Activated CD8-positive, alpha-beta memory T cell treated with anti-CD3 and anti-CD28 coated beads for 4 hours (primary cell): ENCODE data around the gene BEND3.
"Not testable (repeated sequence)": the region's sequence is repeated elsewhere in the genome, so short reads cannot be mapped to it uniquely, and the experiment has no call there.

Experiments
- DNase-seq, 2 donors: peaks; one replicate each; pipeline ENCODE4 v3.0.0-alpha.2; 2020; ENCODE audit warnings: low read depth in 2 of 2

BEND3 gene

DNA sequence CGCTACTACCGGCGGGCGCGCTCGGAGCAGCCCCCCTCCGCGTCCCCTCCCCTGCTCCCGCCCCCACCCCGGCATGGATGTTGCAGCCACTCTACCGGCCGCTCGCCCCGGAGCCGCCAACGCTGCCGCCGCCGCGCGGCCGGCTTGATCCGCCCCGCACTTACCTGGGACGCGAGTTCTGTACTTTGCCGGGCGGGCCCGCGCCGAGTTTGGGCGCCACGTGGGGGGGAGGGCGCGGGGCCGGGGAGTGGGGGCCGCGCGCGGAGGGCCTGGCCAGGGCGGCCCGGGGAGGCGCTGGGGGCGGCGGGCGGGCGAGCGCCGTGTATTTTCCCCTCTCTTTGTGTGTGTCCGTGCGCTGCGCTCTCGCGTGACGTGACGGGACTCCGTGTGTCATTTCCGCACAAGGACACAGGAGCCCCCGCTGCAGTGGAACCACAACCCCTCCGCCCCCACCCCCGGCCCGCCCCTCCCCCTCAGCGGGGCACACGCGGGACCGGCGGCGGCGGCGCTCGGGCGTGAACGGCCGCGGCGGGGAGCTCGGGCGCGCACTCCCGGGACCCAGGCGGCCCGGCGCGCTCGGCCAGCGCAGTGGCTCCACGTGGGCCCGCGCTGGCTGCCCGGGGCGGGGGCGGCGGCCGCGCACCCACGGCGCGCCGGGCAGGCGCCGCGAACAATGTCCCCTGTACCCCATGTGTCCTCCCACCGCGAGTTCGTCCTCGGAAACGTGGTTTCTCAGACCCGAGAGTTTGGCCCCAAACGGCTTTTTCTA is at the start of gene BEND3:
TSS of gene BEND3 (minus strand) at position 590 of the 769 bp plus-strand sequence. CDS start 16,230 bp downstream, outside the sequence.
- peak; percentile 42 to 56 for DNase-seq

DNA sequence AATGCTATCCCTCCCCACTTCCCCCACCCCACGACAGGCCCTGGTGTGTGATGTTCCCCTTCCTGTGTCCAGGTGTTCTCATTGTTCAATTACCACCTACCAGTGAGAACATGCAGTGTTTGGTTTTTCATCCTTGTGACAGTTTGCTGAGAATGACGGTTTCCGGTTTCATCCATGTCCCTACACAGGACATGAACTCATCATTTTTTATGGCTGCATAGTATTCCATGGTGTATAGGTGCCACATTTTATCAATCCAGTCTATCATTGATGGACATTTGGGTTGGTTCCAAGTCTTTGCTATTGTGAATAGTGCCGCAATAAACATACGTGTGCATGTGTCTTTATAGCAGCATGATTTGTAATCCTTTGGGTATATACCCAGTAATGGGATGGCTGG is 49.0 kb upstream of the BEND3 start:
- DNase-seq, result not testable (repeated sequence)

DNA sequence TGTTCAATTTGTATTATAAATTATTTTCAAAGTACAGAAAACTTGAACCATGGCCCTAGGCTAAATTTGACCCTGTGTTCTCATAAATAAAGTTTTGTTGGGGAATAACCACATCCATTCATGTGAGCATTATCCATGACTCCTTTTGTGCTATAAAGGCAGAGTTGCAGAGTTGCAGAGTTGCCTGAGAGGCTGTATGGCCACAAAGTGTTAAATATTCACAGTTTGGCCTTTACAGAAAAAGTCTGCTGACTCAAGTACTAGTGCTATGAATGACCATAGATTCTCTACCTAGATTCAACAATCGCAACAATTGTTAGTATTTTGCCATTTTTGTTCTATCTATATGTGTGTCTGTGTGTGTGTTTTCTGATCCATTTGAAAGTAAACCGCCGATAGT is 46.2 kb upstream of the BEND3 start:
- DNase-seq, result no peak

DNA sequence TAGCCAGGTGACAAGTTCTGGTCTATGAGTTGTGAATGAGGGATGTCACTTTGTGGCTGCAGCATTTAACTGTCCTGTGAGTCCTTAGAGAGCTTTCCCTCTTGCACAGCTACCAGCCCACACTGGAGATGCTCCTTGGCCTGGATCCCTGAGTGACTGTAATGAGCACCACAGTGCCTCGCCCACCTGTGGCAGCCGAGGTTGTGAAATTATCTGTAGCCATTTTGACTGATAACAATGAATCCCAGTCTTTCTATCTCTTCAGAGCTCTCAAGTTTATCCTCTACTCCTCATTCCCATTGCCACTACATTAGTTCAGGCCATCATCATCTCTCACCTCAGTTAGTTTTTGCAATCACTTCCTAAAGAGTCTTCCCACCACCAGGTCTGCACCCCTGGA is 41.3 kb upstream of the BEND3 start:
- no peak for DNase-seq

DNA sequence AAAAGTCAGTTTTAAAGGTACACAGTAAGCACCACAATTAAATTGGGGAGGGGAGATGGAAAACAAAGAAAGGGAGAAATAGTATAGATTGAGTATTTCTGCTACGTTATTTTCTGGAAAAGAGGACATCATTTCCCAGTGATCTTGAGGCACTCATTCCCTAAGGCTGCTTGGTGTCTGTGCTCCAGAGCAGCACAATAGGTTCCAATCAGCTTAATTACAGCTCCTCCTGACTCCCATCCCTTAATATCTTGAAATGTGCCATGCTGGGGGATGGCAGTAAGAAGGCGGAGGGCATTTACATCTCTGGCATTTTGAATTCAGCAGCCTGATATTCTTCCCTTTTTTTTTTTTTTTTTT is 39.5 kb upstream of the BEND3 start:
- DNase-seq, result no peak

DNA sequence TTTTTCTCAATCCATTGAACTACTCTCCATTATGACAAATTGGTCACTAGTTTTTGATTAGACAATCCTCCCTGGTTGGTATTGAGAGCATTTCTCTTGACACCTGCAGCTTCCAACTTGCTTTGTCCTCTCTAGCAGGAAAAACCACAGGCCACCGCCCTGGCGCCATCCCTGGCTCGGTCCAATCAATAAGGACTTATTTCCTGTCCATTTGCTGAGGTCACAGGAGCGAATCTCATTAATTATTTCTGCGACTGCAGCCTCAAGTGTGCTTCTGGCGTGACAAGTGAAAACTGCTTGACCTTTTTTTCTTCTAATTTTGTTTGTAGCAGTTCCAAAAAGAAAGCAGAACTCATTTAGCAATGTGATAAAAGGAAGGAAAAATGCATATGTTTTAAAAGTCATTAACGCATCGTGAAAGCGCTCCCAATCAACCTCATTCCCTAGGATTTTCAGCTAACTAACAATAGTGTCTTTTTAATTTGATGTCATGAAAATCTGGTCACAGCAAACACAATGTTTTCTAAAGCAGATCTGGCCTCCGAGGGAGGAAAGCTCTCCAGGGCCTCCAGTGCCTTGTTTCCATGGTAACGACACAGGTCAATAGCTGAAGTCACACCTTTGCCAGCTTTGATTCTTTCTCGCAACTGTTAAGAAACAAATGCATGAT is 39.0 kb upstream of the BEND3 start:
- DNase-seq, result no peak

DNA sequence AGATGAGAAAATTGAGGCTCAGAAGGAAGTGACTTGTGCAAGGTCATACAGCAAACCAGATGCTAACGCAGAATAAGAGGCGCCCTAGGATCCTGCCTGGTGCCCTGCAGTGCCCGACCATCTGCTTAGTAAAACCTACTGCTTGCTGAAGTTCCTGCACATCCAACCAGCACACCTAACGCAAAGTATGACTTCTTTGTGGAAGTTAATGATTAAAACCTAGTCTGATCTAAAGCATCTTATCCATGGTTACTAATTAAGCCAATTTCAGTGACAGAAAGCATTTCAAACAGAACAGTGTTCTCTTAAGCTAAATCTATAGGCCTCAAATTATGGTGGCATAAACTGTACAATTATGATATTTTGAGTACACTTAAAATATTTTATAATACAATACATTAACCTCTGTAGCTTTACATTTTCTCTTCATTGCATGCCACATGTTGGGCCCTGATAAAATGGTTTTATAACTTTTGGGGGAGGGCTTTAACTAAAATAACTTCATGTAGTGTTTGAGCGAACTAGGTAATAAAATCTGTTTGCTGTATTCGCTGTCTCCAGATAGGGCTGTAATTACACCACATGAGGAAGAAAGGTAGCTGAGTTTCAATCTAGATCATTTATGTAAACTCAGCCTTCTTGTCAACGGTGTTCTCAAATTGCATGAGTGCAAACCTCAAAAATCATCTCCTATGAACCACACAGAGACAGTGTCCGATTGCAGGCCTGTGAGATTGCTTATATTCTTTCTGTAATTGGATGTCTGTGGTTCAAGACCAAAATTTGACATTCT is 37.5 kb upstream of the BEND3 start:
- DNase-seq, result no peak

DNA sequence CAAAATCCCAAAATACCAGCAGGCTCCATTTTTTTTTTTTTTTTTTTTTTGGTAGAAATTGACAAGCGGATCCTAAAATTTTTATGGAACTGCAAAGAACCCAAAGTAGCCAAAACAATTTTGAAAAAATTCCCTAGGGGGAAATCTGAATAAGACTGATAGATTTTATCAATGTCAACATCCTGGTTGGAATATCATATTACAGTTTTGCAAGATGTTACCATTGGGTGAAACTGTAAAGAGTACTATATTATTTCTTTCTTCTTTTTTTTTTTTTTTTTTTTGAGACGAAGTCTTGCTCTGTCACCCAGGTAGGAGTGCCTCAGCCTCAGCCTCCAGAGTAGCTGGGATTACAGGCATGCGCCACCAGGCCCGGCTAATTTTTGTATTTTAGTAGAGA is 29.4 kb upstream of the BEND3 start:
- DNase-seq, result no peak

DNA sequence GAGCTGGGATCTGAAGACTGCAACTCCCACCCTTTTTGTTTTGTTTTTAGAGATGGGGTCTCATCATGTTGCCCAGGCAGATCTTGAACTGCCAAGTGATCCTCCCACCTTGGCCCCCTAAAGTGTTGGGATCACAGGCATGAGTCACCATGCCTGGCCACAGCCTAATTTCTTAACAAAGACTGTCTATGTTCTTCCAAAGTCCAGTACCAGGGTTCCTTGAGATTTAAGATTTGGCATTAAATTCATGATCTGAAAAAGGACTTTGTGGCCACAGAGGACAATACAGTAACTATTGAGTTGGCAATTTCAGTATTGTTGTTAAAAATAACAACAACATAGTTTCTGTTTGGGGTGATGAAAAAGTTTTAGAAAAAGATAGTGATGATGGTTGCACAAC is 28.7 kb upstream of the BEND3 start:
- DNase-seq, result no peak

DNA sequence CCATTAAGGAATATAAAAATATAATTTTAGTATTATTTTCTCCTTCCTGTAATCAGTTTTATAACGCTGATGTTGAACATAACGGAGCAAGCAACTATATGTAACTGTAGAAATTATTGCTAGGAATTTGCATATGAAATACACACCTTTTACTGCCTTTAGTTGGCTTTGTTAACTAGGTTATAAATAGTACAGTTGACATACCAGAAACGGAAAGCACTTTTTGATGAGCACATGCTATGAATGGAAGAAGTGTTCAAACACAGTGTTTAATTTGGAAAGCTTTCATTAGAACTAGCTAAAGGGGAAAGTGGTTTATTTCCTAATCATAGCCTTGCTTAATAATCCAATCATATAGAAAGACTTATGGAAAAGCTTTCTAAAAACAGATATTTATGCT is 25.3 kb upstream of the BEND3 start:
- no peak for DNase-seq

DNA sequence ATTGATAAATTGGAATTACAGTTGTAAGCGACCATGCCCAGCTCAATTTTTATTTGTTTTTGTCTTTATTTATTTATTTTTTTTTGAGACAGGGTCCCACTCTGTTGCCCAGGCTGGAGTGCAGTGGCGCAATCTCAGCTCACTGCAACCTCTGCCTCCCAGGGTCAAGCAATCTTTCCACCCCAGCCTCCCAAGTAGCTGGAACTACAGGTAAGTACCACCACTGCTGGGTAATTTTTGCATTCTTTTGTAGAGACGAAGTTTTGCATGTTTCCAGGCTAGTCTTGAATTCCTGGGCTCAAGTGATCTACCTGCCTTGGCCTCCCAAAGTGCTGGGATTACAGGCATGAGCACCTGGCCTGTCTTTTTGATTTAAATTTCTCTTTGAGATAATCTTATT is 21.0 kb upstream of the BEND3 start:
- not testable (repeated sequence) for DNase-seq

DNA sequence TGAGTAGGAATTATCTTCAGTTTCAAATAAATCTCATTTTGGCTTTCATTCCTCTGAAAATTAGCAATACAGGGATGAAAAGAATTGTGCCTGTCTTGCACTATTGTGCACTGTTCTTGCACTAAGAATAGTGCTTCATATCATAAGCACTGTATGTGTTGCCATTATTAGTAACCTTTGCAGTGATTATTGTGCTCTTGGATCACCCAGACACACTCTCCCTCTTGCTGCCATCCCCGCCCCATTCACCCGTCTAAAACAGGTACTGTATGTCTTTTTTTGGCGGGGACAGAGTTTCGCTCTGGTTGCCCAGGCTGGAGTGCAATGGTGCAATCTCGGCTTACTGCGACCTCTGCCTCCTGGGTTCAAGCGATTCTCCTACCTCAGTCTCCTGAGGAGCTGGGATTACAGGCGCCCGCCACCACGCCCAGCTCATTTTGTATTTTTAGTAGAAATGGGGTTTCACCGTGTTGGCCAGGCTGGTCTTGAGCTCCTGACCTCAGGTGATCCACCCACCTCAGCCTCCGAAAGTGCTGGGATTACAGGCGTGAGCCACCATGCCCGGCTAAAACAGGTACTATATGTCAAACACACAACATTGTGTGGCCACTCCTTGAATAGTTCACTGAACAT is 19.8 kb upstream of the BEND3 start:
- DNase-seq, result not testable (repeated sequence)

DNA sequence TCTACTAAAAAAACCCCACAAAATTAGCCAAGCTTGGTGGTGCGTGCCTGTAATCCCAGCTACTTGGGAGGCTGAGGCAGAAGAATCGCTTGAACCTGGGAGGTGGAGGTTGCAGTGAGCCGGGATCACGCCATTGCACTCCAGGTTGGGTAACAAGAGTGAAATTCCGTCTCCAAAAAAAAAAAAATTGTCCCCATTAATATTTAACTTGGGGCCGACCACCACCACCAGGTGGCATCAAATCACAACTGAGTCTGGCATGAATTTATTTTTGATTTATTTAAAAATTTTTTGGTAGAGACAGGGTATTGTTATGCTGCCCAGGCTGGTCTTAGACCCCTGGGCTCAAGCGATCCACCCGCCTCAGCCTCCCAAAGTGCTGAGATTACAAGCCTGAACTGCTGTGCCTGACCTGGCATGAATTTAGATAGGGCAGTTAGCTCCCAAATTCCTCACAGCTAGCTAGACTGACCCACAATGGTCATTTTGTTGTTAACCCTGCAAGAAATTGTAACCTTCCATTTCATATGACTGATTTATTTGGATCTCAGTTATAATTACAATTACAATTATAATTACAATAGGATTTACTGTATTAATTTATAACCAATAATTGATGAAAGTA is 17.1 kb upstream of the BEND3 start:
- DNase-seq, result no peak

DNA sequence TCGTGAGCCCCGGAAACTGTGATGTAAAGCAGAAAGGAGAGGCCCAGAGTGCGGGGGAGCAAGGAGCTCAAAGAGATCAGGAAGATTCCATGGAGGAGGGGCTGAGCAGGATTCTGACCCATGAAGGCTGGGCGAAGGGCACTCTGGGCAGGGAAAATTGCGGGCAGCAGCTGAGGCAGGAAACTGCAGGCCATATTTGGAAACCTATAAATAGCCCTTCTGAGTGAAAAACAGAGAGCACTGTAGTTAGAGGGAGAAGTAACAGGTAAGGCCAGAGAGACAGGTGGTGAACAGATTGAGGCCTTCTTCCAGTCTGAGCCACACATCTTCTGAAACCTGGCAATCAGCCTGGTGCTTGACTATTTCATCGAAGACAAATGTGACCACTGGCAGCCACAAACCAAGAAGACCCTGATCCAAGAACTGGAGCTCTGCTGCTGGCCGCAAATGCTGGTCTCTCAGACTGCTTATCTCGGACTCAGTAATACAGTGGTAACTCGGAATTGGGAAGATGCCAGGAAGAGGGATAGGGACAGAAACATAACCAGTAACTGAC is 14.1 kb upstream of the BEND3 start:
- no peak for DNase-seq

DNA sequence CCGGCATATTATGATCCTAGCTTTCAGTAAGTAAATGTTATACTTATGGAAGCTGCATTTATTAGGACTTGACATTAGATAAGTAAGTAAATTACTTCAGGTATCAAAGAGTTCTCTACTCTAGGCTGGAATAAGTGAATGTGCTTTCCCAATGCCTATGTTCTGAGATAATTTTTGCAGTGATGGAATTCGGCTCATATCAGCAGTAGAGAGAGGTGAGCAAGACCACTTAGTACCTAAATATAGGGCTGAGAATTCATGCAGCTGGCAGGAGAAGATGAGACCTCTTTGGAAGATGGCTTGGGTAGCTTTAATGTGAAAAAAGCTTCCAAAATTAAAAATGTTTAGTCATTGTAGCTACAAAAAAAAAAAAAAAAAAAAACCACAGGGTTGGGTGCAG is 13.3 kb upstream of the BEND3 start:
- DNase-seq, result no peak

DNA sequence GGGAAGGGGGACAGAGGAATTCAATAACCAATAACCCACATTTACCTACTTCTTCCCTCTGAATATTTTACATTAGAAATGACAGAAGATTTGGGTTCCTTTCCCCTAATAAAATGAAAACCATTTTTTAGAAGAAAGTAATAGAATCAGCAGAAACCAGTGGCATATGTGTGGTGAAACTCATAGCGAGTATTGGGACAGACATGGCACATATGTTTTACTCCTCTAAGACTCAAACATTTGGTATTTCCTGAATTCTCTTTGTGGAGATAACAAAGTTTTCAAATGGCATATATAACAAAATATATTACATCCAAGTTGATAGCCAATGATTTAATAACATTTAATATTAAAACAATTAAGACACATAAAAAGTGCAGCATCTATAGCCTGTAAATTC is 12.9 kb upstream of the BEND3 start:
- no peak for DNase-seq

DNA sequence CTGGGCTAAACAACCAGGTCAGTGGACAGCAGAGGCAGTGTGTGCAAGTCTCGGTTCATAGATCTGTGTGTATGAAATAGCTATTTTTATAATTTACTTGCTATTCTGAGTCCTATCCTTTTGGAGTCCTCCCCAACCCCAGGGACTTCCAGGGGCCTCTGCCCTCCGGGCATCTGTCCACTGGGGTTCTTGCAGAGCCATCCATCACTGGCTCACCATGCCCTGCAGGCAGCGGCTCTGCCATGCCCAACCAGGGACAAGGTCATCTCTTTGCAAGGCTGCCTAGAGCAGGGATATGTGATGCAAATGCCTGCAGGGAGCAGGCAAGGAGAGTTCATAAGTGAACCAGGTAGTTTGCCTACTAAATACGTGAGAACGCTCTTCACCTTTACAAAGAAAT is 10.5 kb upstream of the BEND3 start:
- no peak for DNase-seq

DNA sequence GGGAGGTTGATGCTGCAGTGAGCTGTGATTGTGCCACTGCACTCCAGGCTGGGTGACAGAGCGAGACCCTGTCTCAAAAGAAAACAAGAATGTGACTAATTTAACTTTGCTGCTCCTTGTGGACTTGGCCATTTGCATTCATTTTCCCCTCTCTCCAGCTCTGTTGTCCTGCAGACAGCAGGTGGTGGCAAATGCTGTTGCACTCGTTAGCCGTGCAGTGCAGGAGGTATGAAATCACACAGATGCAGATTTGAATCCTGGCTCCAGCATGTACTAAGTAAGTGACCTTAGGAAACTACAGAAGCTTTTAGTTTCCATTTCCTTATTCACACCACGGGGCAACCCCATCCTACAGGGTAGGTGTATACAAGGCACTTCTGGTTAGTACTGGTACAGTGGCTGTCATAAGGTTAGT is 9.6 kb upstream of the BEND3 start:
- no peak for DNase-seq

DNA sequence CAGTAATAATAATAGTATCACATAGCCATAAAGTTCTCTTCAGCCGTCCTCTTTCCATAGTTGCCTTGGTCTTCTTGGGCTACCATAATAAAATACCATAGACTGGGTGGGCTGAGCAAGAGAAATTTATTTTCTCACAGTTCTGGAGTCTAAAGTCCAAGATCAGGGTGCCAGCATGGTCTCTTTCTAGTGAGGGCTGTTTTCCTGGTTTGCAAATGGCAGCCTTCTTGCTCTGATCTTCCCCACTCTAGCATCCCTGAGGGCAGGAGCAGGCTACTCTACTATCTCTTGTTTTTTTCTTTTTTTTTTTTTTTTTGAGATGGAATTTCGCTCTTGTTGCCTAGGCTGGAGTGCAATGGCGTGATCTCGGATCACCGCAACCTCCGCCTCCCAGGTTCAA is 8.2 kb upstream of the BEND3 start:
- no peak for DNase-seq

DNA sequence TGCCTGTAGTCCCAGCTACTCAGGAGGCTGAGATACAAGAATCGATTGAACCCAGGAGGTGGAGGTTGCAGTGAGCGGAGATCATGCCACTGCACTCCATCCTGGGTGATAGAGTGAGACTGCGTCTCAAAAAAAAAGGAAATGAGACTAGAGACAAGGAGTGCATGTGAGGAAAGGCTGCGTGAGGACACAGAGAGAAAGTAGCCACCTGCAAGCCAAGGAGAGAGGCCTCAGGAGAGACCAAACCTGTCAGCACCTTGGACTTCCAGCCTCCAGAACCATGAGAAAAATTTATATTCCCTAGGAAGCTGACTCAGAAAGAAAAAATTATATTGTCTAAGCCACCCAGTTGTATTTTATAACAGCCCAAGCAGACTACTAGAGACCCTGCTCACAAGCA is 7.4 kb upstream of the BEND3 start:
- DNase-seq, result no peak

DNA sequence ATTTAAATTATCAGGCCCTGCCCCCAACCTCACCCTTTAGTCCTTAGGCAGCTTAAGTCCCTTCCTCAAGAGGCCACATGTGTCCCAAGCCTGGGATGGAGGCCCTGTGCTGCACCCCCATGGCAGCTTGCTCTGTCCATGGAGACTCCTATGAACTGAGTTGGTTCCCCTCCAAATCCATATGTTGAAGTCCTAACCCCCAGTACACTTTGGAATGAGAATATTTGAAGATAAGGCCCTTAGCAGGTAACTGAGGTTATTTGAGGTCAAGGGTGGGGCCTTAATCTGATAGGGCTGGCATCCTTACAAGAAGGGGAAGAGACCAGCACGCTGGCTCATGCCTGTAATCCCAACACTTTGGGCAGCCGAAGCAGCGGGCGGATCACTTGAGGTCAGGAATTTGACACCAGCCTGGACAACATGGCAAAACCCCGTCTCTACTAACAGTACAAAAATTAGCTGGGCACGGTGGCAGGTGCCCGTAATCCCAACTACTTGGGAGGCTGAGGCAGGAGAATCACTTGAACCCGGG is 6.7 kb upstream of the BEND3 start:
- no peak for DNase-seq
